PC-9 (cell line): ENCODE data around the gene ADAMTS7. TPM values are rescaled to one million over a fixed set of nuclear protein-coding genes. Genes with fewer than 3 reads are reported as not detected.
"Not testable (repeated sequence)": the region's sequence is repeated elsewhere in the genome, so short reads cannot be mapped to it uniquely, and the experiment has no call there.

Experiments used
- BruUV-seq: library from RNA; stranded (reverse); fragments of 400-500 nt; replicated peaks from 2 replicates; lab custom pipeline; 2021; lab: Mats Ljungman, UMichigan
- CTCF ChIA-PET: fragments of 300-600 bp; sonication (Branson Sonifier 250); formaldehyde crosslinking; loops from one replicate; lab custom pipeline; 2022; ENCODE audit warnings: antibody characterized with exemption; lab: Charles Lee
- POLR2A ChIA-PET: fragments of 300-600 bp; sonication (Branson Sonifier 250); formaldehyde crosslinking; loops from one replicate; lab custom pipeline; 2022; ENCODE audit warnings: antibody characterized with exemption; ENCODE audit not compliant: unreplicated experiment; lab: Charles Lee
- DNase-seq, 2 experiments: peaks; one replicate each; pipeline versions ENCODE4 v3.0.0 to v3.0.0-alpha.2; 2015 to 2022; ENCODE audit warnings: mixed read lengths in 1 of 2
- H2AFZ ChIP-seq: fragments of 200-600 bp; sonication (generic); 2 replicates; pipeline ENCODE4 v1.8.1; 2017; ENCODE audit warnings: antibody characterized with exemption
- H3F3A ChIP-seq: fragments of 200-600 bp; sonication (generic); 2 replicates; pipeline ENCODE4 v1.8.1; 2017; ENCODE audit warnings: antibody characterized with exemption, mild to moderate bottlenecking, low read depth; ENCODE audit not compliant: insufficient read depth
- H3K27ac ChIP-seq: fragments of 200-600 bp; sonication (generic); 2 replicates; pipeline ENCODE4 v1.6.1; 2016; ENCODE audit warnings: mixed run types
- H3K27me3 ChIP-seq: fragments of 200-600 bp; sonication (generic); 2 replicates; pipeline ENCODE4 v1.6.1; 2016; ENCODE audit warnings: low read depth, mixed run types; ENCODE audit not compliant: insufficient read depth
- H3K36me3 ChIP-seq: fragments of 200-600 bp; sonication (generic); 2 replicates; pipeline ENCODE4 v1.6.1; 2016; ENCODE audit warnings: low read depth, mixed run types
- H3K4me1 ChIP-seq: fragments of 200-600 bp; sonication (generic); replicated peaks from 2 replicates; pipeline ENCODE4 v1.6.1; 2016; ENCODE audit warnings: mixed run types; ENCODE audit not compliant: insufficient read depth
- H3K4me2 ChIP-seq: fragments of 200-600 bp; sonication (generic); 2 replicates; pipeline ENCODE4 v1.6.1; 2017; ENCODE audit warnings: mixed run types
- H3K4me3 ChIP-seq: fragments of 200-600 bp; sonication (generic); 2 replicates; pipeline ENCODE4 v1.6.1; 2016; ENCODE audit warnings: mixed run types
- H3K79me2 ChIP-seq: fragments of 200-600 bp; sonication (generic); 2 replicates; pipeline ENCODE4 v1.6.1; 2017; ENCODE audit warnings: low read depth, mixed run types
- H3K9me2 ChIP-seq: fragments of 200-600 bp; sonication (generic); 2 replicates; pipeline ENCODE4 v1.8.1; 2017; ENCODE audit warnings: mild to moderate bottlenecking; ENCODE audit not compliant: insufficient read depth
- H3K9me3 ChIP-seq: fragments of 200-600 bp; sonication (generic); 2 replicates; pipeline ENCODE4 v1.8.1; 2016; ENCODE audit warnings: low read depth; ENCODE audit not compliant: insufficient read depth
- H4K20me1 ChIP-seq: fragments of 200-600 bp; sonication (generic); 2 replicates; pipeline ENCODE4 v1.8.1; 2017; ENCODE audit not compliant: insufficient read depth
- CTCF ChIP-seq: fragments of 200-600 bp; sonication (generic); conservative IDR thresholded peaks from 2 replicates; pipeline ENCODE4 v1.6.1; 2017; ENCODE audit warnings: mixed run types, antibody characterized with exemption, mild to moderate bottlenecking, moderate library complexity
- EZH2 ChIP-seq: fragments of 200-600 bp; sonication (generic); IDR thresholded peaks from 2 replicates; pipeline ENCODE4 v1.8.0; 2017; ENCODE audit warnings: antibody characterized with exemption, low read depth
- intact Hi-C: fragments of 100-400 bp; cut with micrococcal nuclease; formaldehyde crosslinking; loops from one replicate; pipeline ENCODE4 v1.10.0; 2022; ENCODE audit not compliant: unreplicated experiment
- total RNA-seq: library from RNA; stranded (reverse); gene quantifications from 2 replicates; pipeline ENCODE4 v1.2.3, GENCODE V29; 2021

The ADAMTS7 gene
- total RNA-seq, 1 experiment from 2014 or later, result 1.3 TPM

GRCh38 chr15:78769473-78770225, 41.6 kb downstream of the ADAMTS7 start:
- H3F3A ChIP-seq, H3K27me3 ChIP-seq, H3K79me2 ChIP-seq, H3K27ac ChIP-seq, CTCF ChIA-PET, DNase-seq, H4K20me1 ChIP-seq, H3K9me2 ChIP-seq, intact Hi-C loops, H3K4me1 ChIP-seq, H3K4me2 ChIP-seq, BruUV-seq, H3K9me3 ChIP-seq, H3K4me3 ChIP-seq, POLR2A ChIA-PET, H3K36me3 ChIP-seq, H2AFZ ChIP-seq: not testable (repeated sequence)

- H3K4me2 ChIP-seq, result no peak overlapping the region
- no peaks in the 10 kb centered on the region for H3K27me3 ChIP-seq
- POLR2A ChIA-PET, result no interaction called here
- no peak overlapping the region for H3K27ac ChIP-seq
- TF ChIP-seq CTCF (no peak), EZH2 (no peak)
- CTCF ChIA-PET, result no interaction called here
- no peak overlapping the region for H3K4me3 ChIP-seq
- H2AFZ ChIP-seq, result no peak overlapping the region
- no peaks in the 10 kb centered on the region for H3K9me2 ChIP-seq
- no peak for DNase-seq
- BruUV-seq, result no TSS peak
- H3K79me2 ChIP-seq, result no peaks in the 10 kb centered on the region
- H3K4me1 ChIP-seq, result no peaks in the 10 kb centered on the region
- H4K20me1 ChIP-seq, result no peaks in the 10 kb centered on the region
- H3K9me3 ChIP-seq, result no peaks in the 10 kb centered on the region
- no peaks in the 10 kb centered on the region for H3F3A ChIP-seq
- H3K36me3 ChIP-seq, result no peaks in the 10 kb centered on the region
- intact Hi-C loops, result no loop called here
Measured at GRCh38 chr15:78768531-78769408, 42.5 kb downstream of the ADAMTS7 start.

GRCh38 chr15:78768096-78768495, 43.2 kb downstream of the ADAMTS7 start:
- no peaks in the 10 kb centered on the region for H3F3A ChIP-seq
- no peak for DNase-seq
- no peaks in the 10 kb centered on the region for H4K20me1 ChIP-seq
- no peaks in the 10 kb centered on the region for H3K79me2 ChIP-seq
- H3K27ac ChIP-seq, result no peak overlapping the region
- ChIA-PET CTCF (no interaction called here), POLR2A (no interaction called here)
- no peaks in the 10 kb centered on the region for H3K36me3 ChIP-seq
- TF ChIP-seq EZH2 (no peak), CTCF (no peak)
- no peaks in the 10 kb centered on the region for H3K9me3 ChIP-seq
- H3K4me3 ChIP-seq, result no peak overlapping the region
- no TSS peak for BruUV-seq
- H2AFZ ChIP-seq, result no peak overlapping the region
- intact Hi-C loops, result no loop called here
- no peaks in the 10 kb centered on the region for H3K27me3 ChIP-seq
- no peaks in the 10 kb centered on the region for H3K9me2 ChIP-seq
- H3K4me2 ChIP-seq, result no peak overlapping the region
- H3K4me1 ChIP-seq, result no peaks in the 10 kb centered on the region
